Activated naive CD4-positive, alpha-beta T cell treated with anti-CD3 and anti-CD28 coated beads, Interleukin-2, amount 50 U/mL, for 72 hours (primary cell): ENCODE results near the gene HMCN2. TPM values are rescaled to one million over a fixed set of nuclear protein-coding genes. Genes with fewer than 3 reads are reported as not detected.
"Not testable (repeated sequence)": the region's sequence is repeated elsewhere in the genome, so short reads cannot be mapped to it uniquely, and the experiment has no call there.

ENCODE experiments used
- ATAC-seq, 2 donors: fragments of 150-1000 bp; cut with Tn5 transposase; 2 replicates each; pipeline ENCODE4 v1.10.0; 2021; ENCODE audit warnings: mild to moderate bottlenecking in 2 of 2, moderate library complexity in 2 of 2
- DNase-seq, 2 donors: peaks; one replicate each; pipeline ENCODE4 v3.0.0; 2021 to 2022; ENCODE audit warnings: low spot score in 2 of 2
- H3K27ac Mint-ChIP-seq, 2 donors: one replicate each; pipeline ENCODE4 v1.8.0; 2022; ENCODE audit warnings: mild to moderate bottlenecking in 2 of 2, mixed read lengths in 2 of 2
- H3K36me3 Mint-ChIP-seq, 2 donors: one replicate each; pipeline ENCODE4 v1.8.0; 2022; ENCODE audit warnings: mixed read lengths in 2 of 2
- H3K9me3 Mint-ChIP-seq, 2 donors: one replicate each; pipeline ENCODE4 v1.8.0; 2022; ENCODE audit warnings: mixed read lengths in 2 of 2
- total RNA-seq, 2 donors: library from RNA; stranded (reverse); gene quantifications; one replicate each; pipeline ENCODE4 v1.2.3, GENCODE V29; 2022

HMCN2 gene
- total RNA-seq, 2 donors from 2014 or later: not detected

DNA sequence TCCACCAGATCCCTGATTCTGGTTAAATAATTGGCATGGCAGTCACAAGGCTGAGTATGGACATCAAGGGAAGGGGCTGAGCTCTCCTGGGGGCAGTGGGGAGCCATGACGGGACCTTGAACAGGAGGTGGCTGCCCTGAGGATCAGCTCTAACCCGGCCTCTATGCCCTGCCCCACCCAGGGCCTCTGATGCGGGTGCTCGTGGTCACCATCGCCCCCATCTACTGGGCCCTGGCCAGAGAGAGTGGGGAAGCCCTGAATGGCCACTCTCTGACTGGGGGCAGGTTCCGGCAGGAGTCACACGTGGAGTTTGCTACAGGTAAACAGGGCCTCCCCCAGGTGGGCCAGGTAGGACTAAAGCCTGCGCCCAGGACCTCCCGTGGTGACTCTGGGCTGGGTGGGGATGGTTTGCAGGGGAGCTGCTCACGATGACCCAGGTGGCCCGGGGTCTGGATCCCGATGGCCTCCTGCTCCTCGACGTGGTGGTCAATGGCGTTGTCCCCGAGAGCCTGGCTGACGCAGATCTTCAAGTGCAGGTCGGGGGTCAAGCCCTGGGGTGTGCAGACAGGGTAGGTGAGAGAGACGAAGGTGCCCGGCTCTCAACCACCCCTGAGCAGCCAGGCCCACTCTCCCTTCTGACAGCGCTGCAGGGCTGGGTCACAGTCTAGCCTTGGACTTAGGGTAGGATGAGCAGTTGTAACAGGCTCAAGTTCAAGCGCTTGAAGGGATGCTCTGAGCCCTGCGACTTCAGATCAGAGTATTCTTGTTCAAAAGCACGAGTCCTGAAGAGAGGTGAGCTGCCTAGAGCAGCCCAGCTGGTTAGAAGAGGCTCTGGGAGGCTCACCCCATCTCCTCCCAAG lies 159.3 kb downstream of the HMCN2 start:
- no peak for ATAC-seq
- DNase-seq: no peak
- H3K9me3 Mint-ChIP-seq: no peaks in the 10 kb centered on the region
- H3K36me3 Mint-ChIP-seq: no peaks in the 10 kb centered on the region
- H3K27ac Mint-ChIP-seq: no peak overlapping the region

DNA sequence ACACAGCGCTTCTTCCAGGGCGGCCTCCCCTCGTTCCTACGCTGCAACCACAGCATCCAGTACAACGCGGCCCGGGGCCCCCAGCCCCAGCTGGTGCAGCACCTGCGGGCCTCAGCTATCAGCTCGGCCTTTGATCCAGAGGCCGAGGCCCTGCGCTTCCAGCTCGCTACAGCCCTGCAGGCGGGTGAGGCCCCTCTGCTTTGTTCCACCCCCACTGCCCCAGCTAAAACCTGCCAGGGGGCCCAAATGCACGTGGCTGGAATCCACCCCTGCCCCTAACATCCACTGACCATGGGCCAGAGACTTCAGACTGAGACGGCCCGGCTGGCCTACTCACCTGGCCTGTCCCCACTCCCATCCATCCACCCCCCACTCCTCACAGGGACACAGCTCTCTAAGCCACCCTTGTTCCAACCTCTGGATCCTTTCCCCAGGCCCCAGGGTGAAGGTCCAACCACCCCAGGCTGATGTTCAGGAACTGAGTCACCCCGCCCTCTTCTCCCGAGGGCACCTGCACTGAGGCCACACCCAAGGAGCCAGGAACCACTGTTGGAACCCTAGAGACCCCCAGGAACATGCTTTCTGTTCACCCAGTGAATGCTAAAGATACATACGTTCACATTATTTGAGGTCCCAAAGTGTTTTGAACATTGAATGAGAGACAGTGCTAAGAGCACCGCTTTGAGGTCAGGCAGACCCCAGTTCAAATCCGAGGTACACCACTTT lies 160.3 kb downstream of the HMCN2 start:
- no peak for DNase-seq
- no peak for ATAC-seq
- Mint-ChIP-seq H3K9me3 (no peaks in the 10 kb centered on the region), H3K27ac (no peak overlapping the region), H3K36me3 (no peaks in the 10 kb centered on the region)

DNA sequence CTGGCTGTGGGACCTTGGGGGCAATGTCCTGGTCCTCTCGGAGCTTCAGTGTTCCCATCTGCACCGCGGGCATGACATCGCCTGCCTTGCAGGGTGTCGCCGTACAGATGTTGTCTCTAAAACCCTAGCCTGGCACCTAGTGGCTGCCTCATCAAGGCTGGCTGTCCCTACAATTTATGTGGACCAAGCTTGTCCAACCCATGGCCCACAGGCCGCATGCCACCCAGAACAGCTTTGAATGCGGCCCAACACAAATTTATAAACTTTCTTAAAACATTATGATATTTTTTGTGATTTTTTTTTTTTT lies 160.9 kb downstream of the HMCN2 start:
- H3K9me3 Mint-ChIP-seq: no peaks in the 10 kb centered on the region
- H3K36me3 Mint-ChIP-seq: no peaks in the 10 kb centered on the region
- H3K27ac Mint-ChIP-seq: no peak overlapping the region
- ATAC-seq: no peak
- no peak for DNase-seq

DNA sequence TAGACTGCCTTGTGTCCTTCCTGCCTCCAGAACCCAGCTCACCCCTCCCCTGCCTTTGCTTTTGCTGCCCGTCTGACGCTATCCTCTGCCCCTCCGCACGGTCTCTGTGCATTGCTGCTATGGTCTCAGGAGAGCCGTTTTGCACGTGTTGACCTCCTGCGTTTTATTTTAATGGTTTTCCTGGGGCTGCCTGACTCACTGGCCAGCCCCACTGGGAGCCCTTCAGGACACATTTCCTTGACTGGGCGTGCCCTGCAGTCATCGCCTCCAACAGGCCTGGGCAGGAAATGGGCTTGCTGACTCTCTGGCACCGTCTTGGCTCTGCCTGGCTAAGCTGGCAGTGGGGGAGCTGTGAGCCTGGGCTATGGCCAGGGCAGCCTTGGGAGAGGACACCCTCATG lies 161.3 kb downstream of the HMCN2 start:
- ATAC-seq: no peak

DNA sequence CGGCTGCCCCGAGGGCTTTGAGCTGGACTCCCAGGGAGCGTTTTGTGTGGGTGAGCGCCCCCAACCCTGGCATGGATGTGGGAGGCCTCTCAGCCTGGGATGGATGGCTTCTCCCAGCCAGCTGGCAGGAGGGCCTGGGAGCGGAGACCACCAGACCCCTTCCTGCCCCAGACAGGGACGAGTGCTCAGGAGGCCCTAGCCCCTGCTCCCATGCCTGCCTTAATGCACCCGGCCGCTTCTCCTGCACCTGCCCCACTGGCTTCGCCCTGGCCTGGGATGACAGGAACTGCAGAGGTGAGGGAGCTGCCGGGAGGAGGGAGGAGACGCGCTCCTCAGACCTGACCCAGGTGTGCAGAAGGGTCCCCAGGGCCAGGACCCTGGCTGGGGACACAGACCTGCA lies 161.8 kb downstream of the HMCN2 start:
- no peak overlapping the region for H3K27ac Mint-ChIP-seq
- DNase-seq (no peak), ATAC-seq (no peak)
- H3K9me3 Mint-ChIP-seq: no peaks in the 10 kb centered on the region
- no peaks in the 10 kb centered on the region for H3K36me3 Mint-ChIP-seq

More for the DNA sequence above, 161.3 kb downstream of the HMCN2 start:
- Mint-ChIP-seq H3K9me3 (no peaks in the 10 kb centered on the region), H3K27ac (no peak overlapping the region), H3K36me3 (no peaks in the 10 kb centered on the region)
- no peak for DNase-seq

DNA sequence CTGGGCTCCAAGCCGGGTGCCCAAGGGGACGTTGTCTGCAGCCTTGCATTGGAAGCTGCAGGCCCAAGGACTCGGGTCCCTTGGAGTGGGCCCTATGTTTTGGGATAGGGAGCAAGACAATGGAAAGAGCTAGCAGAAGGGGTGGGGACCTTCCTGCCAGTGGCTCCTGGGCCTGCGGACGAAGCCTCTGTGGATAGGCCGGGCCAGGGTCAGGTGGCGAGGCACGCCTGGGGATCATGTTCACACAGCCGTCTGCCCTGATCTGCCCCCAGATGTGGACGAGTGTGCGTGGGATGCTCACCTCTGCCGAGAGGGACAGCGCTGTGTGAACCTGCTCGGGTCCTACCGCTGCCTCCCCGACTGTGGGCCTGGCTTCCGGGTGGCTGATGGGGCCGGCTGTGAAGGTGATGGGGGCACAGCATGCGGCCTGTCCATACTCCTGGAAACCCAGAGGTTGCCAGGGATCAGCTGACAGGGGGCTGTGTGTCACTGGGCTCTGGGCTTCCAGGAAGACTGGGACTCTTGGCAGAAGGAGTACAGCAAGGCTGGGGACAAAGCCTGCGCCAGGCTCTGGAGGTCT lies 162.6 kb downstream of the HMCN2 start:
- ATAC-seq: no peak
- Mint-ChIP-seq H3K27ac (no peak overlapping the region), H3K9me3 (no peaks in the 10 kb centered on the region), H3K36me3 (no peaks in the 10 kb centered on the region)
- DNase-seq: no peak

DNA sequence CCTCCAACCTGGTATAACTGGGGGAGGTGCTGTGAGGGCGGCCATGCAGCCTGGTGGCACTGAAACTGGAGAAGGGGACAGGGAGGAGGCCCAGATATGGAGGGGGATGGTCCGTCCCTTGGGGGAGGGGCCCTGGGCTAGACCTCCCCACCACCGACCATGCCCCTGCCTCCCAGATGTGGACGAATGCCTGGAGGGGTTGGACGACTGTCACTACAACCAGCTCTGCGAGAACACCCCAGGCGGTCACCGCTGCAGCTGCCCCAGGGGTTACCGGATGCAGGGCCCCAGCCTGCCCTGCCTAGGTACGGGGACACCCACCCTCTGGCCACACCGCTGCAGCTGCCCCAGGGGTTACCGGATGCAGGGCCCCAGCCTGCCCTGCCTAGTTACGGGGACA lies 163.8 kb downstream of the HMCN2 start:
- DNase-seq (no peak), ATAC-seq (no peak)
- no peak overlapping the region for H3K27ac Mint-ChIP-seq
- H3K9me3 Mint-ChIP-seq: no peaks in the 10 kb centered on the region
- H3K36me3 Mint-ChIP-seq: no peaks in the 10 kb centered on the region

DNA sequence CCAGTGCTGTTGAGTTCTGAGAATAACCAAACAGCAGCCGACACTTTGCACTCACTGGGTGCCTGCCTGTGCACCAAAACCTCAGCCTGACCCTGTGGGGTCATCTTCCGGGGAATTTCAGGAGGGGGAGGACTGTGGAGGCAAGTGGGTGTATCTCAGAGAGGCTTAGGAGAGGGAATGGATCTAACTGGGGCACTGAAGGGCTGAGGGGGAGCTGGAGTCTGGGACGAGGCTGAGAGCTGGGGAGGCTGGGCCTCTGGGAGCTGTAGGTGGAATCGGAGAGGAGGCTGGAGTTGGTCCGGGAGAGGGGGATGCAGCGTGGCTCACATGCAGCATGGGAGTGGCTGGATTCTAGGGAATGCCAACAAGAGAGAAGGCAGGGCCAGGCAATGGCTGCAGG lies 164.3 kb downstream of the HMCN2 start:
- no peak for ATAC-seq

DNA sequence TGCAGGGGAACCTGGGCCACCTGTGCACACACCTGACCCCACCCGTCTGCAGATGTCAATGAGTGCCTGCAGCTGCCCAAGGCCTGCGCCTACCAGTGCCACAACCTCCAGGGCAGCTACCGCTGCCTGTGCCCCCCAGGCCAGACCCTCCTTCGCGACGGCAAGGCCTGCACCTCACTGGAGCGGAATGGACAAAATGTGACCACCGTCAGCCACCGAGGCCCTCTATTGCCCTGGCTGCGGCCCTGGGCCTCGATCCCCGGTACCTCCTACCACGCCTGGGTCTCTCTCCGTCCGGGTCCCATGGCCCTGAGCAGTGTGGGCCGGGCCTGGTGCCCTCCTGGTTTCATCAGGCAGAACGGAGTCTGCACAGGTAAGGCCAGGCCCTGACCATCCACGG lies 164.7 kb downstream of the HMCN2 start:
- H3K27ac Mint-ChIP-seq: no peak overlapping the region
- no peak for DNase-seq
- H3K36me3 Mint-ChIP-seq: no peaks in the 10 kb centered on the region
- no peaks in the 10 kb centered on the region for H3K9me3 Mint-ChIP-seq
- no peak for ATAC-seq

More for the DNA sequence above, 164.3 kb downstream of the HMCN2 start:
- no peak for DNase-seq
- H3K9me3 Mint-ChIP-seq: no peaks in the 10 kb centered on the region
- H3K27ac Mint-ChIP-seq: no peak overlapping the region
- no peaks in the 10 kb centered on the region for H3K36me3 Mint-ChIP-seq

DNA sequence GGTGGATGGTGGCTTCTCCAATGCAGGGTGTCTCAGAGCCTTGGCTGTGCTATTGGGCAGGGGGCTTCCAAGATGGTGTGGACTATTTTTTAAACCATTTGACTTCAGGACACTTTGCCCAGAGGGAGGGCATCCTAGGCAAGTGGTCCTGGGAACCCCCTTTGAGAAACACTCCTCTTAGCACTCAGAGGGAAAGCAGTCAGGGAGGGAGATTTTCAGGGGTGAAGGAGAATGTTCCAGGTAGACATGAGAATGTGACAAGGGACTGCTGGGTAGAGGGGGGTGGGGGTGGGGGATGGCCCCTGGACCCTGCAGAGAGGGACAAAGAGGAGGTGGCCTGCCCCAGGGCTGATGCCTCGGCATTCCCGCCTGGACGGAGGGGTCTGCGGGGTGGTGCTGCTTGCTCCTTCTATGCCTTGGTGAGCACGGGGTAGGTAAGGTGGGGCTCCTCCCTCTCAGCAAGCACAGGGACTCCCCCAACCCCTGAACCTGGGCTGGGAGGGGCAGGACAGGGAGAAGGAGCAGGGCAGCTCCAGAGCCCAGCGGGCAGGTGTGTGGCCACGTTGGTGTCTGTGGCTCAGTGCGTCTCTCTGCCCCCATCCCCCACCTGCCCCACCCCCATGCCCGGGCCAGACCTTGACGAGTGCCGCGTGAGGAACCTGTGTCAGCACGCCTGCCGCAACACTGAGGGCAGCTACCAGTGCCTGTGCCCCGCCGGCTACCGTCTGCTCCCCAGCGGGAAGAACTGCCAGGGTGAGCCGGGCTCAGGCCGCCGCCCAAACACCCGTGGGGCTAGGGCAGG lies 165.4 kb downstream of the HMCN2 start:
- H3K9me3 Mint-ChIP-seq: no peaks in the 10 kb centered on the region
- DNase-seq: no peak
- H3K36me3 Mint-ChIP-seq: no peaks in the 10 kb centered on the region

DNA sequence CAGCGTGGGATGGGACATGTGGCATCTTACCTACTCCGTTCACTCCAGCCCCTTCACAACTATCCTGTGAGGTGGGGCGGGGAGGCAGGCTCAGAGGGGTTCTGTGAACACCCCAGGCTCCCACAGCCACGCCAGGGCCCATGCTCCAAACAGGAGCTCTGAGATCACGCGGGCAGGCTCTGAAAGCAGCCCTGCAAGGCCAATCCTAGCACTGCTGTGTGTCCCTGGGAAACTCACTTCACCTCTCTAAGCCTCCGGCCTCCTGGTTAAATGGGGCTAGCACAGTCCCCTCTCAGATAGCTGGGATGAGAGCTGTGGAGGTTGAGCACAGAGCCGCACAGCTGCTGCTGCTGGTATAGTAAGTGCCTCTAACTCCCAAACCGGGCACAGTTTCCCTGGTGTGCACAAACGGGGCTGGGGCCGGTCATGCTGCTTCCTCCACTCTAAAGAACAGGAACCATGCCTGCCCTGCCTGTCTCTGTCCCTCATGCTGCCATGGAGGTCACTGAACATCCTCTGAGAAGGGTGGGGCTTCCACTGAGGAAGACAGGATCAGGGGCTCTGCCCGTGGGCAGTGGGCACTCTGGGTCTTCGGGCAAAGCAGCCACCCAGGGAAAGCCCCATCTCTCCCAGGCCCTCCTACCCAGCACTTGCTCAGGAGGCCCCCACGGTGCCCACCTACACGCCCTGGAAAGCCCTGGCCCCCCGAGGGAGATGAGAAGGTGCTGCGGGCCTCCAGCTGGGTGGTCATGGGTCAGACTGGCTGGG lies 166.2 kb downstream of the HMCN2 start:
- ATAC-seq: no peak
- DNase-seq: no peak
- Mint-ChIP-seq H3K27ac (no peak overlapping the region), H3K9me3 (no peaks in the 10 kb centered on the region), H3K36me3 (no peaks in the 10 kb centered on the region)

More for the DNA sequence above, 165.4 kb downstream of the HMCN2 start:
- ATAC-seq: no peak
- no peak overlapping the region for H3K27ac Mint-ChIP-seq

DNA sequence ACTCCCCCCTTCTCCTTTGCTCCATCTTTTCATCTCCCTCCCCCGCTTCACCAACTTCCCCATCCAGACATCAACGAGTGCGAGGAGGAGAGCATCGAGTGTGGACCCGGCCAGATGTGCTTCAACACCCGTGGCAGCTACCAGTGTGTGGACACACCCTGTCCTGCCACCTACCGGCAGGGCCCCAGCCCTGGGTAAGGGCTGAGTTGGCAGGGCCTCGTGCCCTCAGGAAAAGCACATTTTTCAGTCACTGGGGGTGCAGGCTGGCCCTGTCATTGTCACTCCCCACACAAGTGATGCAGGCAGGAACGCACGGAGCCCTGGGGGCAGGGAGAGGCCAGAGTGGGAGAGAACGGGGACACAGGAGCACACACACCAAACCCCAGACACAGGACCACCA lies 166.8 kb downstream of the HMCN2 start:
- no peak for DNase-seq
- ATAC-seq: no peak
- H3K9me3 Mint-ChIP-seq: no peaks in the 10 kb centered on the region
- no peaks in the 10 kb centered on the region for H3K36me3 Mint-ChIP-seq
- no peak overlapping the region for H3K27ac Mint-ChIP-seq

DNA sequence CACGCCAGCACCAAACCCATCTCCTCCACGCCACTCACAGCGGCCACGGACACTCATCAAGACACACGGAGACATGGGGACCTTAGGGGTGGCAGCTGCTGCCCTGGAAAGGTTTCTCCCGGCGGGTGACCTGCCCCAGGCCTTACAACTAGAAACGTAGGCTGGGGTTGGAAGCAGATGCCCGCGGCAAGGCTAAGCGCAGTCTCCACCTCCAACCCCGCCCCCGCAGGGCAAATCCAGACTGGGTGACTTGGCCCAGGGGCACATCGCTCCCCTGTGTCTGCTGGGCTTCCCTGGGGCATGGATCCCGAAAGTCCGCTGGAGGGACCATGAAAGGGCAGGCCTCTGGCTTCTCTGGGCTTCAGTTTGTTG lies 167.2 kb downstream of the HMCN2 start:
- no peaks in the 10 kb centered on the region for H3K36me3 Mint-ChIP-seq
- peak; percentile 7 to 17 for ATAC-seq
- DNase-seq: no peak
- no peaks in the 10 kb centered on the region for H3K9me3 Mint-ChIP-seq
- H3K27ac Mint-ChIP-seq: no peak overlapping the region

DNA sequence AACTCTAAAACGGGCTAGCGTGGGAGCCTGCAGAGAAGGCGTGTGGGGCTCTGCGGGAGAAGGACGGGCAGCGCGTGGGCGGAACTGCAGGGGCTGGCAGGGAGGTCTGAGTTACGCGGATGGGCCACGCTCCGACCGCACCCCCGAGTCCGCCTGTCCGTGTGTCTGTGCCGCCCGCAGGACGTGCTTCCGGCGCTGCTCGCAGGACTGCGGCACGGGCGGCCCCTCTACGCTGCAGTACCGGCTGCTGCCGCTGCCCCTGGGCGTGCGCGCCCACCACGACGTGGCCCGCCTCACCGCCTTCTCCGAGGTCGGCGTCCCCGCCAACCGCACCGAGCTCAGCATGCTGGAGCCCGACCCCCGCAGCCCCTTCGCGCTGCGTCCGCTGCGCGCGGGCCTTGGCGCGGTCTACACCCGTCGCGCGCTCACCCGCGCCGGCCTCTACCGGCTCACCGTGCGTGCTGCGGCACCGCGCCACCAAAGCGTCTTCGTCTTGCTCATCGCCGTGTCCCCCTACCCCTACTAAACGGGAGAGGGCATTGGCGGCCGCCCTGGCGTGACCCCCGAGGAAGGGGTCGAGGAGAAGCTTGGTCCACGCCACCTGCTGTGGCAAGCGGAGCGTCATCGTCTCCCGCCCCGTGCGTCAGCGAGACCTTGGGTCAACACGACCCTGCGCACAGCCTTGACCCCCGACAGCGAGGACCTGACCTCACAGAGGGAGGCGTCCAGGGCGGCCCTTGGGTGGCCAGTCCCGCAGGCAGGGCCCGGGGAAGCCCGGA lies 167.8 kb downstream of the HMCN2 start:
- Mint-ChIP-seq H3K36me3 (no peaks in the 10 kb centered on the region), H3K9me3 (no peaks in the 10 kb centered on the region), H3K27ac (no peak overlapping the region)
- DNase-seq: peak in 1 of 2 donors; percentile 55
- ATAC-seq: peak; percentile 66 to 93

DNA sequence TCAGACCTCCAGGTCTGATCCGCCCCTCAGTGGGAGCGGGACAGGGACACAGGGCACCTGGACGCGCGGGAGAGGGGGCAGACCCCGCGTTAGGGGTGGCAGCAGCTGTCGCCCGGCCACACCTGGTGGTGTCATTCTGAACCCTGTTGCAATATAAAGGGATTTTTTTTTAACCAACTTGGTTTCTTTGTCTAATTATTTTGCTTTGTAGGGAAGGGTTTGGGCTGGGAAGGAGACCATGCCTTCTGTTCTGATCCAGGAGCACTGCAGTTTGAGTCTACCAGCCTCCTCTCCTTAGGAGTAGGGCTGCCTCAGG lies 168.3 kb downstream of the HMCN2 start:
- DNase-seq: no peak
- no peak overlapping the region for H3K27ac Mint-ChIP-seq
- no peak for ATAC-seq

DNA sequence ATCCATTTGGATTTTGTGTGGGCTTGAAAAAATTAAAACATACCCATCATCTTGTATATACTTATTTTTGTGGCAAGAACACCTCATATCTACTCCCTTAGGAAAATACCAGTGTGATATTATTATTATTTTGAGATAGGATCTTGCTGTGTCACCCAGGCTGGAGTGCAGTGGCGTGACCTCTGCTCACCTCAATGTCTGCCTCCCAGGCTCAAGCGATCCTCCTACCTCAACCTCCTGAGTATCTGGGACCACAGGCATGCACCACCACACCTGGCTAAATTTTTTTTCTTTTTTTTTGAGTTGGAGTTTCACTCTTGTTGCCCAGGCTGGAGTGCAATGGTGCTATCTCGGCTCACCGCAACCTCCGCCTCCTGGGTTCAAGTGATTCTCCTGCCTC lies 169.1 kb downstream of the HMCN2 start:
- ATAC-seq, DNase-seq, H3K27ac Mint-ChIP-seq, H3K36me3 Mint-ChIP-seq, H3K9me3 Mint-ChIP-seq: not testable (repeated sequence)

More for the DNA sequence above, 168.3 kb downstream of the HMCN2 start:
- H3K9me3 Mint-ChIP-seq: no peaks in the 10 kb centered on the region
- H3K36me3 Mint-ChIP-seq: no peaks in the 10 kb centered on the region
